H1 (cell line): Measurements from ENCODE around the gene URM1. TPM values are rescaled to one million over a fixed set of nuclear protein-coding genes. Genes with fewer than 3 reads are reported as not detected.
A peak's percentile ranks its signal among the peaks of the same experiment; 100 is the strongest.

Experiments used
- CTCF ChIA-PET: fragments of 300-600 bp; sonication (Branson Sonifier 250); formaldehyde crosslinking; loops from one replicate; lab custom pipeline; 2021; ENCODE audit not compliant: partially characterized antibody; lab: Charles Lee
- POLR2A ChIA-PET: fragments of 300-600 bp; sonication (Branson Sonifier 250); formaldehyde crosslinking; loops from one replicate; lab custom pipeline; 2021; ENCODE audit warnings: inconsistent platforms; ENCODE audit not compliant: partially characterized antibody; lab: Charles Lee
- DNase-seq, 2 experiments: peaks; one replicate each; pipeline versions ENCODE4 v3.0.0 to v3.0.0-alpha.2; 2010 to 2022; ENCODE audit warnings: low spot score in 2 of 2, low read depth in 1 of 2, mixed read lengths in 1 of 2
- FAIRE-seq: peaks from 2 replicates; lab custom pipeline; 2011; peaks lifted over from hg19 to GRCh38; lab: Jason Lieb, UNC
- H2AFZ ChIP-seq: 2 replicates; pipeline ENCODE4 v1.8.1; 2012; ENCODE audit warnings: low read length, inconsistent platforms
- H2AK5ac ChIP-seq: 2 replicates; pipeline ENCODE4 v1.6.1; 2013; ENCODE audit warnings: low read depth, low read length
- H2BK120ac ChIP-seq: replicated peaks from 2 replicates; pipeline ENCODE3; 2013; ENCODE audit warnings: low read depth, low read length, inconsistent platforms
- H2BK12ac ChIP-seq: 2 replicates; pipeline ENCODE4 v1.6.1; 2013; ENCODE audit warnings: low read depth, low read length
- H2BK15ac ChIP-seq: 2 replicates; pipeline ENCODE4 v1.6.1; 2013; ENCODE audit warnings: low read length
- H2BK20ac ChIP-seq: 2 replicates; pipeline ENCODE4 v1.6.1; 2013; ENCODE audit warnings: low read length
- H2BK5ac ChIP-seq: 2 replicates; pipeline ENCODE4 v1.6.1; 2013; ENCODE audit warnings: low read depth, low read length
- H3K14ac ChIP-seq: 2 replicates; pipeline ENCODE4 v1.6.1; 2013; ENCODE audit warnings: inconsistent platforms; ENCODE audit not compliant: insufficient read length
- H3K18ac ChIP-seq: 2 replicates; pipeline ENCODE4 v1.6.1; 2013; ENCODE audit warnings: low read length; ENCODE audit errors: extremely low read depth
- H3K23ac ChIP-seq: 2 replicates; pipeline ENCODE4 v1.6.1; 2013; ENCODE audit warnings: inconsistent platforms; ENCODE audit not compliant: insufficient read length
- H3K23me2 ChIP-seq: 2 replicates; pipeline ENCODE4 v1.6.1; 2013; ENCODE audit warnings: low read depth, low read length
- H3K27ac ChIP-seq: 2 replicates; pipeline ENCODE4 v1.6.1; 2011; ENCODE audit warnings: low read depth, low read length, inconsistent platforms
- H3K27me3 ChIP-seq, 4 experiments: replicated peaks in 1 of 4; 1 replicate in 1 of 4; 2 replicates in 3 of 4; pipeline versions ENCODE4 v1.6.1 to v1.8.1; 2011 to 2013; ENCODE audit warnings: low read length in 3 of 4, mild to moderate bottlenecking in 3 of 4, inconsistent platforms in 2 of 4, mixed read lengths in 2 of 4, moderate library complexity in 1 of 4; ENCODE audit not compliant: control insufficient read depth in 3 of 4, insufficient read depth in 3 of 4; ENCODE audit errors: extremely low read depth in 1 of 4
- H3K36me3 ChIP-seq, 4 experiments: 2 replicates each; pipeline versions ENCODE4 v1.6.1 to v1.8.1; 2011 to 2013; ENCODE audit warnings: mild to moderate bottlenecking in 4 of 4, low read length in 3 of 4, moderate library complexity in 2 of 4, control low read depth in 1 of 4, inconsistent platforms in 1 of 4; ENCODE audit not compliant: insufficient read depth in 4 of 4, control insufficient read depth in 2 of 4
- H3K4ac ChIP-seq: replicated peaks from 2 replicates; pipeline ENCODE3; 2013; ENCODE audit warnings: low read length, low read depth, mixed read lengths, inconsistent platforms; ENCODE audit not compliant: insufficient read length
- H3K4me1 ChIP-seq, 4 experiments: replicated peaks in 1 of 4; 1 replicate in 1 of 4; 2 replicates in 3 of 4; pipeline versions ENCODE4 v1.6.1 to v1.8.1; 2011 to 2013; ENCODE audit warnings: low read length in 3 of 4, inconsistent platforms in 2 of 4, mixed read lengths in 1 of 4; ENCODE audit not compliant: insufficient read depth in 4 of 4, control insufficient read depth in 3 of 4
- H3K4me2 ChIP-seq, 2 experiments: 2 replicates each; pipeline versions ENCODE4 v1.6.1 to v1.8.1; 2011 to 2013; ENCODE audit warnings: low read depth in 2 of 2, low read length in 2 of 2, control low read depth in 1 of 2, inconsistent platforms in 1 of 2, mild to moderate bottlenecking in 1 of 2; ENCODE audit not compliant: insufficient read depth in 1 of 2
- H3K4me3 ChIP-seq, 4 experiments: fragments of 200-600, 300-600 bp in 1 of 4; sonication (generic), shearing (Covaris generic), sonication (Bioruptor Twin) in 1 of 4; 2 replicates each; pipeline versions ENCODE4 v1.5.1 to v1.8.1; 2011 to 2016; ENCODE audit warnings: low read length in 4 of 4, low read depth in 3 of 4, control low read depth in 2 of 4, inconsistent platforms in 2 of 4, mild to moderate bottlenecking in 2 of 4, mixed read lengths in 1 of 4, moderate library complexity in 1 of 4; ENCODE audit not compliant: insufficient read depth in 2 of 4; ENCODE audit errors: extremely low read depth in 1 of 4
- H3K56ac ChIP-seq: replicated peaks from 2 replicates; pipeline ENCODE3; 2013; ENCODE audit warnings: low read depth, mild to moderate bottlenecking, mixed read lengths, low read length, inconsistent platforms; ENCODE audit not compliant: insufficient read length
- H3K79me1 ChIP-seq: 2 replicates; pipeline ENCODE4 v1.6.1; 2013; ENCODE audit warnings: low read depth, low read length, control low read depth
- H3K79me2 ChIP-seq, 2 experiments: 2 replicates each; pipeline versions ENCODE4 v1.6.1 to v1.8.1; 2012 to 2013; ENCODE audit warnings: low read length in 2 of 2, mild to moderate bottlenecking in 2 of 2, inconsistent platforms in 1 of 2; ENCODE audit not compliant: insufficient read depth in 2 of 2, control insufficient read depth in 1 of 2
- H3K9ac ChIP-seq, 4 experiments: replicated peaks in 1 of 4; 1 replicate in 1 of 4; 2 replicates in 3 of 4; pipeline versions ENCODE4 v1.6.1 to v1.8.1; 2011 to 2013; ENCODE audit warnings: low read depth in 3 of 4, low read length in 3 of 4, control low read depth in 2 of 4, mild to moderate bottlenecking in 2 of 4, moderate library complexity in 2 of 4, inconsistent platforms in 1 of 4; ENCODE audit errors: extremely low read depth in 1 of 4
- H3K9me3 ChIP-seq, 2 experiments: 2 replicates each; pipeline versions ENCODE4 v1.6.1 to v1.8.1; 2012 to 2013; ENCODE audit warnings: mild to moderate bottlenecking in 2 of 2, moderate library complexity in 2 of 2, control low read depth in 1 of 2, inconsistent platforms in 1 of 2, low read depth in 1 of 2, low read length in 1 of 2, mixed read lengths in 1 of 2; ENCODE audit not compliant: insufficient read depth in 2 of 2
- H4K20me1 ChIP-seq, 2 experiments: replicated peaks in 1 of 2; 2 replicates each; pipeline versions ENCODE3 to v1.8.1; 2011 to 2013; ENCODE audit warnings: inconsistent platforms in 2 of 2, low read length in 2 of 2, mild to moderate bottlenecking in 1 of 2; ENCODE audit not compliant: insufficient read depth in 2 of 2, control insufficient read depth in 1 of 2
- H4K5ac ChIP-seq: 2 replicates; pipeline ENCODE4 v1.6.1; 2013; ENCODE audit warnings: low read length, low read depth, mixed read lengths, inconsistent platforms; ENCODE audit not compliant: insufficient read length
- H4K8ac ChIP-seq: 2 replicates; pipeline ENCODE4 v1.8.0; 2013; ENCODE audit warnings: mild to moderate bottlenecking, moderate library complexity, low read length, inconsistent platforms; ENCODE audit not compliant: insufficient read depth; ENCODE audit errors: extremely low read depth
- H4K91ac ChIP-seq: replicated peaks from 2 replicates; pipeline ENCODE3; 2013; ENCODE audit warnings: low read length, mixed read lengths, inconsistent platforms; ENCODE audit not compliant: insufficient read length
- CBX8 ChIP-seq: fragments of 300-800, 300-1000 bp; sonication (generic); IDR thresholded peaks from 2 replicates; pipeline ENCODE4 v1.7.1; 2016; ENCODE audit warnings: low read depth, low read length, borderline replicate concordance
- CHD1 ChIP-seq: IDR thresholded peaks from 2 replicates; pipeline ENCODE4 v1.6.1; 2012; ENCODE audit warnings: low read depth, low read length, improper control_type of control experiment
- CHD2 ChIP-seq: IDR thresholded peaks from 2 replicates; pipeline ENCODE4 v1.6.1; 2012; ENCODE audit warnings: low read length, improper control_type of control experiment
- GABPA ChIP-seq: IDR thresholded peaks from 2 replicates; pipeline ENCODE4 v1.6.1; 2011; ENCODE audit warnings: mild to moderate bottlenecking, low read length, moderate library complexity, borderline replicate concordance; ENCODE audit not compliant: insufficient read depth
- JUND ChIP-seq: IDR thresholded peaks from 2 replicates; pipeline ENCODE4 v1.6.1; 2011; ENCODE audit warnings: mild to moderate bottlenecking, improper control_type of control experiment, low read length
- MAFK ChIP-seq: IDR thresholded peaks from 2 replicates; pipeline ENCODE4 v1.6.1; 2012; ENCODE audit warnings: low read depth, mild to moderate bottlenecking, improper control_type of control experiment, low read length
- POLR2AphosphoS5 ChIP-seq: IDR thresholded peaks from 2 replicates; pipeline ENCODE4 v1.6.1; 2011; ENCODE audit warnings: low read depth, low read length
- SP2 ChIP-seq: IDR thresholded peaks from 2 replicates; pipeline ENCODE4 v1.6.1; 2012; ENCODE audit warnings: mild to moderate bottlenecking, low read length, inconsistent platforms
- TAF1 ChIP-seq: IDR thresholded peaks from 2 replicates; pipeline ENCODE4 v1.6.1; 2011; ENCODE audit warnings: mild to moderate bottlenecking, low read depth, low read length
- YY1 ChIP-seq: IDR thresholded peaks from 2 replicates; pipeline ENCODE4 v1.6.1; 2011; ENCODE audit warnings: low read depth, mild to moderate bottlenecking, low read length
- WGBS, 2 experiments: shearing (Covaris generic) in 1 of 2; methylation state at CpG; one replicate each; pipeline versions ENCODE4 v1.1.6 to v1.1.7; 2013 to 2015; ENCODE audit warnings: low lambda C conversion rate in 2 of 2, mixed read lengths in 2 of 2, inconsistent platforms in 1 of 2, low coverage in 1 of 2, missing lambda C conversion rate in 1 of 2; ENCODE audit not compliant: insufficient replicate concordance in 2 of 2, insufficient coverage in 1 of 2, insufficient read length in 1 of 2; ENCODE audit errors: extremely low coverage in 1 of 2, missing lambda C conversion rate in 1 of 2; 5-methylcytosine and 5-hydroxymethylcytosine counted together
- polyA plus RNA-seq, 7 experiments: library from polyadenylated mRNA; depleted of rRNA in 3 of 7; stranded (reverse) in 5 of 7; unstranded in 2 of 7; fragments of >200 nt in 5 of 7; fragments of 200-250 nt in 2 of 7; gene quantifications; 1 replicate in 5 of 7; 2 replicates in 1 of 7; 4 replicates in 1 of 7; pipeline versions ENCODE4 v1.2.1 to v1.2.3, GENCODE V29; 2011 to 2013; ENCODE audit warnings: missing spikeins in 2 of 7, mixed read lengths in 2 of 7
- total RNA-seq: library from RNA; stranded (reverse); fragmentation: NEBNext Ultra II Directional; extraction: Animal tissue kit (Norgen Biotek cat#: 25700); gene quantifications from 2 replicates; pipeline ENCODE4 v1.2.1, GENCODE V29; 2021
- TF ChIP-seq, protein P1 (sequence below): IDR thresholded peaks from 2 replicates; pipeline ENCODE4 v1.6.1; 2011; ENCODE audit warnings: low read length, improper control_type of control experiment

Gene URM1
- total and polyA plus RNA-seq, 2 of the 8 experiments (the other 6 are each of a cell fraction or from before 2014, with no cell fraction given) = 58.3 to 62.3 TPM

DNA sequence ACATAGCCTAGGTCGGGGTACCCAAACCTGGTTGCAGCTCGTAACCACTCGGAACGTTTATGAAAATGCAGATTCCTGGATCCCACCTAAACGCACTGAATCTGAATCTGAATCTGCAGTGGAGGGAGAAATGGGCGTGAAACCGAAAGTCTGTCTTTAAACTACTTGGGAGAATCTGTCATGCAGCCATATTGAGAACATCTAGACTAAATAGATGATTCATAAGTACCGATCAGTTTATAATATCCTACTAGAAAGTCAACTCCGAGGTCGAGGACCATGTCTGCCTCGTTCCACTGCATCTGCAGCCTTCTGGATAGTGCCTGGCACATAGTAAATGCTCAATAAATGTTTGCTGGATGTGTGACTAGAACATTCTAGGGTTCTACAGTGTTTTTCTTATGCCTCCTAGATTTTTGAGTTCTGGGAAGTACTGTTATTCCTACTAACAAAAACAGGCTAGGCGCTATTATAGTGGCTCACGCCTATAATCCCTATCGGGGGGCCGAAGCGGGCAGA lies 47.9 kb upstream of the URM1 start:
- Histone ChIP-seq H3K23ac (no peak overlapping the region), H3K4me2 (peak overlapping the region; percentile 63 to 96), H3K9me3 (no peaks in the 10 kb centered on the region), H4K8ac (peak overlapping the region; percentile 91; the same call in 1 of the 2 replicates), H3K36me3 (peaks cover 0 to 11% (median 1%) of the 10 kb centered on the region in 4 experiments; a peak in 4 of 8 replicates), H4K91ac (no peak overlapping the region), H3K4me3 (peak overlapping the region; percentile 86 to 100 (median 92)), H3K79me1 (peaks cover 5% of the 10 kb centered on the region; the same call in 1 of the 2 replicates), H3K27ac (no peak overlapping the region), H3K4me1 (no peaks in the 10 kb centered on the region; a peak in 3 of 7 replicates), H2BK12ac (no peak overlapping the region), H2BK15ac (no peak overlapping the region), H2BK20ac (no peak overlapping the region), H3K79me2 (peaks cover 0 to 25% of the 10 kb centered on the region in 2 experiments; a peak in 2 of 4 replicates), H3K23me2 (peaks cover 7% of the 10 kb centered on the region), H2BK5ac (no peak overlapping the region), H3K9ac (peak overlapping the region; percentile 67 to 95 (median 88)), H3K18ac (no peak overlapping the region), H2AFZ (0 out of 2 replicates have a peak overlapping the region, but pooled peaks have one; percentile 15), H2BK120ac (no peak overlapping the region), H2AK5ac (no peak overlapping the region), H3K4ac (no peak overlapping the region), H3K27me3 (no peaks in the 10 kb centered on the region), H4K20me1 (peaks cover 1 to 3% of the 10 kb centered on the region in 2 experiments), H4K5ac (no peak overlapping the region), H3K14ac (no peak overlapping the region), H3K56ac (no peak overlapping the region)
- ChIA-PET POLR2A (interaction anchor here (0.6 to 3.1 kb wide), 3 partner anchors 13 to 229 kb away, joined by 3 to 10 read pairs (median 3); partner anchors contain the start of genes BBLN and SPTAN1), CTCF (interaction anchor here (2.9 kb wide), 1 partner anchor 39 kb away, joined by 12 read pairs; no protein-coding TSS in a partner anchor)
- WGBS, 2 experiments = 34% methylated on average over 16 of the region's 16 CpGs; no CpG with 5 or more reads in 1 of the 2 experiments
- DNase-seq (no peak), FAIRE-seq (no peak)
- TF ChIP-seq MAFK (no peak), CHD2 (no peak), GABPA (no peak), CHD1 (no peak), TAF1 (no peak), SP2 (no peak), JUND (no peak), POLR2AphosphoS5 (no peak), YY1 (no peak), CBX8 (no peak)
- TF ChIP-seq, protein P1, sequence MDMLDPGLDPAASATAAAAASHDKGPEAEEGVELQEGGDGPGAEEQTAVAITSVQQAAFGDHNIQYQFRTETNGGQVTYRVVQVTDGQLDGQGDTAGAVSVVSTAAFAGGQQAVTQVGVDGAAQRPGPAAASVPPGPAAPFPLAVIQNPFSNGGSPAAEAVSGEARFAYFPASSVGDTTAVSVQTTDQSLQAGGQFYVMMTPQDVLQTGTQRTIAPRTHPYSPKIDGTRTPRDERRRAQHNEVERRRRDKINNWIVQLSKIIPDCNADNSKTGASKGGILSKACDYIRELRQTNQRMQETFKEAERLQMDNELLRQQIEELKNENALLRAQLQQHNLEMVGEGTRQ = no peak
